GM12878 (cell line): ENCODE data around the gene FBXL17. TPM values are rescaled to one million over a fixed set of nuclear protein-coding genes. Genes with fewer than 3 reads are reported as not detected.

Source experiments
- ATAC-seq: fragments of 200-7000 bp; cut with Tn5 transposase; 3 replicates; pipeline ENCODE4 v1.9.1; 2020; ENCODE audit warnings: mild to moderate bottlenecking, moderate library complexity
- BruUV-seq: library from RNA; stranded (reverse); fragments of 400-500 nt; replicated peaks from 2 replicates; lab custom pipeline; 2021; lab: Mats Ljungman, UMichigan
- CTCF ChIA-PET: fragments of 300-600 bp; sonication (Branson Sonifier 250); formaldehyde crosslinking; extraction: SDS; loops from one replicate; lab custom pipeline; 2021; ENCODE audit warnings: inconsistent platforms; lab: Yijun Ruan, JAX
- POLR2A ChIA-PET: fragments of 350-600 bp; formaldehyde crosslinking; extraction: SDS; loops from one replicate; lab custom pipeline; 2021; ENCODE audit warnings: inconsistent platforms; lab: Charles Lee
- RAD21 ChIA-PET: fragments of 300-600 bp; sonication (Branson Sonifier 250); formaldehyde crosslinking; loops from one replicate; lab custom pipeline; 2023; ENCODE audit warnings: antibody characterized with exemption; ENCODE audit not compliant: unreplicated experiment; lab: Charles Lee
- SMC1A ChIA-PET: fragments of 300-600 bp; sonication (Branson Sonifier 250); formaldehyde crosslinking; loops from one replicate; lab custom pipeline; 2023; ENCODE audit not compliant: unreplicated experiment, uncharacterized antibody; lab: Charles Lee
- DNase-seq: peaks from one replicate; pipeline ENCODE4 v3.0.0-alpha.2; 2011; ENCODE audit warnings: low read depth, low spot score
- FAIRE-seq: peaks from 3 replicates; lab custom pipeline; 2011; peaks lifted over from hg19 to GRCh38; lab: Jason Lieb, UNC
- H2AFZ ChIP-seq: 2 replicates; pipeline ENCODE4 v1.6.0; 2011; ENCODE audit warnings: low read depth, low read length, control low read depth; ENCODE audit not compliant: control insufficient read depth
- H3K27ac ChIP-seq: 2 replicates; pipeline ENCODE4 v1.5.1; 2011; ENCODE audit warnings: control low read depth; ENCODE audit not compliant: control insufficient read depth, insufficient read depth
- H3K27me3 ChIP-seq, 2 experiments: replicated peaks in 1 of 2; 2 replicates each; pipeline versions ENCODE4 v1.6.0 to v1.6.1; 2011; ENCODE audit warnings: low read length in 1 of 2; ENCODE audit not compliant: control insufficient read depth in 2 of 2, insufficient read depth in 2 of 2
- H3K36me3 ChIP-seq, 2 experiments: 2 replicates each; pipeline ENCODE4 v1.5.1; 2011; ENCODE audit warnings: low read length in 1 of 2; ENCODE audit not compliant: control insufficient read depth in 2 of 2, insufficient read depth in 2 of 2
- H3K4me1 ChIP-seq: 2 replicates; pipeline ENCODE4 v1.6.1; 2011; ENCODE audit warnings: mild to moderate bottlenecking, low read length, moderate library complexity, mixed read lengths; ENCODE audit not compliant: control insufficient read depth, insufficient read depth
- H3K4me2 ChIP-seq: 2 replicates; pipeline ENCODE4 v1.6.0; 2011; ENCODE audit warnings: control low read depth; ENCODE audit not compliant: control insufficient read depth, insufficient read depth
- H3K4me3 ChIP-seq: fragments of 200-600 bp; sonication (generic); 2 replicates; pipeline ENCODE4 v1.5.1; 2016
- H3K79me2 ChIP-seq: 2 replicates; pipeline ENCODE4 v1.6.0; 2011; ENCODE audit warnings: low read length; ENCODE audit not compliant: control insufficient read depth, insufficient read depth
- H3K9ac ChIP-seq: 2 replicates; pipeline ENCODE4 v1.8.0; 2011; ENCODE audit warnings: low read length, control low read depth, mixed read lengths; ENCODE audit not compliant: control insufficient read depth, insufficient read depth
- H3K9me3 ChIP-seq: replicated peaks from 3 replicates; pipeline ENCODE4 v1.5.1; 2011; ENCODE audit warnings: mild to moderate bottlenecking, low read length; ENCODE audit not compliant: control insufficient read depth, insufficient read depth
- H4K20me1 ChIP-seq: 2 replicates; pipeline ENCODE4 v1.6.0; 2011; ENCODE audit not compliant: control insufficient read depth, insufficient read depth
- BCL3 ChIP-seq: IDR thresholded peaks from 2 replicates; pipeline ENCODE4 v1.6.1; 2011; ENCODE audit warnings: borderline replicate concordance, low read depth, mild to moderate bottlenecking, moderate library complexity, low read length; ENCODE audit not compliant: insufficient read depth, poor library complexity, severe bottlenecking
- CREM ChIP-seq: IDR thresholded peaks from 2 replicates; pipeline ENCODE4 v1.6.1; 2014; ENCODE audit warnings: antibody characterized with exemption, low read depth
- ELK1 ChIP-seq: IDR thresholded peaks from 2 replicates; pipeline ENCODE4 v1.6.1; 2012; ENCODE audit warnings: low read depth, low read length, improper control_type of control experiment
- HSF1 ChIP-seq: fragments of 150-350 bp; IDR thresholded peaks from 2 replicates; pipeline ENCODE4 v1.6.1; 2014; ENCODE audit warnings: mild to moderate bottlenecking, low read depth, low read length
- JUND ChIP-seq: IDR thresholded peaks from 2 replicates; pipeline ENCODE4 v1.6.1; 2012; ENCODE audit warnings: low read depth, mild to moderate bottlenecking, low read length, improper control_type of control experiment, moderate library complexity
- MLLT1 ChIP-seq: fragments of 450-650 bp; IDR thresholded peaks from 2 replicates; pipeline ENCODE4 v1.6.1; 2016; ENCODE audit warnings: mild to moderate bottlenecking
- MYC ChIP-seq: IDR thresholded peaks from 2 replicates; pipeline ENCODE4 v1.6.1; 2011; ENCODE audit warnings: mild to moderate bottlenecking, low read length, moderate library complexity, inconsistent platforms; ENCODE audit not compliant: insufficient read depth, insufficient replicate concordance, insufficient read length, severe bottlenecking
- NFXL1 ChIP-seq: fragments of 450-650 bp; IDR thresholded peaks from 2 replicates; pipeline ENCODE4 v1.6.1; 2017; ENCODE audit warnings: antibody characterized with exemption, mild to moderate bottlenecking, borderline replicate concordance
- NR2C1 ChIP-seq: fragments of 450-650 bp; IDR thresholded peaks from 2 replicates; pipeline ENCODE4 v1.6.1; 2017; ENCODE audit warnings: antibody characterized with exemption, mild to moderate bottlenecking, moderate library complexity
- RB1 ChIP-seq: fragments of 450-650 bp; formaldehyde crosslinking; IDR thresholded peaks from 2 replicates; pipeline ENCODE4 v1.6.1; 2017; ENCODE audit warnings: mild to moderate bottlenecking, borderline replicate concordance
- SREBF1 ChIP-seq: IDR thresholded peaks from 2 replicates; pipeline ENCODE4 v1.6.1; 2012; ENCODE audit warnings: mild to moderate bottlenecking, low read length
- SREBF2 ChIP-seq: IDR thresholded peaks from 2 replicates; pipeline ENCODE4 v1.6.1; 2012; ENCODE audit warnings: mild to moderate bottlenecking, low read length
- USF1 ChIP-seq: IDR thresholded peaks from 2 replicates; pipeline ENCODE4 v1.6.1; 2011; ENCODE audit warnings: borderline replicate concordance, low read depth, mild to moderate bottlenecking, moderate library complexity, mixed read lengths, low read length; ENCODE audit not compliant: insufficient read depth; ENCODE audit errors: extremely low read length
- WGBS: methylation state at CpG from one replicate; pipeline ENCODE4 v1.1.6; 2016; ENCODE audit warnings: low lambda C conversion rate; ENCODE audit not compliant: insufficient replicate concordance, insufficient coverage; ENCODE audit errors: missing lambda C conversion rate; 5-methylcytosine and 5-hydroxymethylcytosine counted together
- in situ Hi-C: fragments of 300-500 bp; cut with MboI; formaldehyde crosslinking; loops from 9 replicates; pipeline ENCODE4 v1.14.3; 2018; ENCODE audit warnings: mixed read lengths
- intact Hi-C: fragments of 100-400 bp; cut with micrococcal nuclease; formaldehyde crosslinking; loops from one replicate; pipeline ENCODE4 v1.14.2; 2022; ENCODE audit not compliant: unreplicated experiment
- polyA plus RNA-seq, 11 experiments: library from polyadenylated mRNA; depleted of rRNA in 4 of 11; unstranded in 6 of 11; stranded (reverse) in 5 of 11; fragments of >200 nt; fragmentation: Nextera tagmentation in 4 of 11; fragmentation: Illumina TruSeq in 1 of 11; extraction: Ambion mirVana in 4 of 11; extraction: Trizol in 1 of 11; gene quantifications; 1 replicate in 1 of 11; 2 replicates in 10 of 11; pipeline versions ENCODE4 v1.2.1 to v1.2.3, GENCODE V29; 2011 to 2016; ENCODE audit warnings: inconsistent platforms in 2 of 11, missing spikeins in 2 of 11, low read depth in 1 of 11
- total RNA-seq, 4 experiments: library from RNA; depleted of rRNA in 3 of 4; stranded (reverse); fragments of >200 nt in 3 of 4; fragmentation: Illumina TruSeq in 1 of 4; extraction: Trizol in 1 of 4; gene quantifications; 2 replicates each; pipeline versions ENCODE4 v1.2.1 to v1.2.3, GENCODE V29; 2013 to 2021

The FBXL17 gene
- total and polyA plus RNA-seq, 10 of the 15 experiments (the other 5 are each of a cell fraction or from before 2014, with no cell fraction given), result 0.88 to 9.0 (median 4.4) TPM

- Histone ChIP-seq H3K4me1 (no peaks in the 10 kb centered on the region), H2AFZ (no peak overlapping the region), H3K36me3 (no peaks in the 10 kb centered on the region), H4K20me1 (no peaks in the 10 kb centered on the region), H3K27me3 (no peaks in the 10 kb centered on the region), H3K9me3 (no peaks in the 10 kb centered on the region), H3K4me3 (no peak overlapping the region), H3K27ac (no peak overlapping the region), H3K9ac (no peak overlapping the region), H3K79me2 (no peaks in the 10 kb centered on the region), H3K4me2 (no peak overlapping the region)
- BruUV-seq, result no TSS peak
- no peak for ATAC-seq
- in situ Hi-C loops (no loop called here), intact Hi-C loops (no loop called here)
- RAD21 ChIA-PET, result interaction anchor here (1.1 kb wide), 2 partner anchors 9 to 13 kb away, joined by 3 to 4 read pairs; no protein-coding TSS in a partner anchor
- CTCF ChIA-PET, result interaction anchor here (0.6 to 1.6 kb wide), 5 partner anchors 10 to 366 kb away, joined by 3 to 4 read pairs (median 3); no protein-coding TSS in a partner anchor
- TF ChIP-seq MLLT1 (no peak), NFXL1 (no peak), BCL3 (no peak), HSF1 (no peak), USF1 (no peak), NR2C1 (no peak), MYC (no peak), SREBF1 (no peak), SREBF2 (no peak), JUND (no peak), ELK1 (no peak), CREM (no peak), RB1 (no peak)
- no peak for DNase-seq
- SMC1A ChIA-PET, result interaction anchor here (1.1 to 1.7 kb wide), 6 partner anchors 8 to 33 kb away, joined by 3 to 6 read pairs (median 4); no protein-coding TSS in a partner anchor
- POLR2A ChIA-PET, result no interaction called here
- no peak for FAIRE-seq
- WGBS, result 87% methylated on average over 4 of the region's 4 CpGs
Measured at GRCh38 chr5:107893642-107894041, 488.3 kb downstream of the FBXL17 start.
